GM18526 (cell line): ENCODE data around the gene UNC5B.

Experiments used
- POLR2A ChIP-seq: IDR thresholded peaks from 3 replicates; pipeline ENCODE4 v1.6.1; 2011; ENCODE audit not compliant: insufficient read length; ENCODE audit errors: extremely low read depth

The UNC5B gene

GRCh38 chr10:71202314-71202713 is 10.1 kb upstream of the UNC5B start:
- TF ChIP-seq POLR2A: no peak

GRCh38 chr10:71203124-71203523 is 9.2 kb upstream of the UNC5B start:
- no peak for TF ChIP-seq POLR2A

GRCh38 chr10:71203716-71204115 is 8.7 kb upstream of the UNC5B start:
- no peak for TF ChIP-seq POLR2A

GRCh38 chr10:71204746-71205145 is 7.6 kb upstream of the UNC5B start:
- no peak for TF ChIP-seq POLR2A

- no peak for TF ChIP-seq POLR2A
Observed at GRCh38 chr10:71205468-71205867, 6.9 kb upstream of the UNC5B start.

- no peak for TF ChIP-seq POLR2A
Observed at GRCh38 chr10:71206911-71207310, 5.5 kb upstream of the UNC5B start.

- no peak for TF ChIP-seq POLR2A
Observed at GRCh38 chr10:71207578-71207977, 4.8 kb upstream of the UNC5B start.

- no peak for TF ChIP-seq POLR2A
Observed at GRCh38 chr10:71209352-71209715, 3.0 kb upstream of the UNC5B start.

- TF ChIP-seq POLR2A: no peak
Observed at GRCh38 chr10:71209731-71210541, 2.4 kb upstream of the UNC5B start.

GRCh38 chr10:71210542-71210871 is 1.9 kb upstream of the UNC5B start:
- no peak for TF ChIP-seq POLR2A

- TF ChIP-seq POLR2A: no peak
Observed at GRCh38 chr10:71211053-71211452, 1.3 kb upstream of the UNC5B start.

GRCh38 chr10:71211775-71212317 is 524 bp upstream of the UNC5B start:
- TF ChIP-seq POLR2A: no peak

GRCh38 chr10:71213127-71213621 is 804 bp downstream of the UNC5B start:
- no peak for TF ChIP-seq POLR2A

- TF ChIP-seq POLR2A: no peak
Observed at GRCh38 chr10:71213761-71214440, 1.5 kb downstream of the UNC5B start.

- TF ChIP-seq POLR2A: no peak
Observed at GRCh38 chr10:71214641-71215559, 2.5 kb downstream of the UNC5B start.
